SIG-M5 (cell line): Measurements from ENCODE around the gene PRRT2.
"Not testable (repeated sequence)": the region's sequence is repeated elsewhere in the genome, so short reads cannot be mapped to it uniquely, and the experiment has no call there.

Experiments used
- DNase-seq: peaks from one replicate; lab custom pipeline; 2025; lab: John Stamatoyannopoulos, UW

Gene PRRT2

DNA sequence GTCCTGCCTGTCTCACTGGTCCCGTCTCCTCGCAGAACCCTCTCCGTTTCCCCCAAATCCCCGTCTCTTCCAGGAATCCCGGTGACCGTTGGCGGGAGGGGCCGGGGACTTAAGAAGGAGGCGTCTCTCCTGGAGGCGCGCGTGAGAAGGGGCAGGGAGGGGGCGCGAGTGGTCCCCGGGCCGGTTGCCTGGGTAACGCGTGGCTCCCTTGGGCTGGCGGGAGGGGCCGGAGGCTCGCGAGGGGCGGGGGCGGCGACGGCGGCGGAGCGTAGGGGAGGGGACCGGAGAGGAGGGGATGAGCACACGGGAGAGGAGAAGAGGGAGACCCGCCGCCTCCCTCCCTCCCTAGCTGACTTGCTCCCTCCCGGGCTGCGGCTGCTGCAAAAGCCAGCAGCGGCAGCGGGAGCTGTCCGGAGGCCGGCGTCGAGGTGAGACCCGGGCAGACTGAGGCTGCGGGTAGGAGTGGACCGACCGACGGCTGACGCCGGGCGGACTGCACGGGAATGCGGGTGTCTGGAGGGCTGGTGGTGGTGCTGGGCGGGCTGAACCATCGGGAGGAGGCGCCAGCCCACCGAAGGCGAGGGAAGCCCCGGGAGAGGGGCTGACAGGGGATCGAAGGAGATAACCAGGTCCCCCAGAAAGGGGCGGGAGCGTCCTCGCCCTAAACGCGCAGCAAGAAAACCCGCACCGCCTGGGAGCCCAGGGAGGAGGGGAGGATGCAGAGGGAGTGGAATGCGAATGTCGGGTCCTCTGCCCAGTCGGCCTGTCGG, at the start of gene PRRT2:
Gene PRRT2, plus strand, starts transcription at position 298 of the 770 bp plus-strand sequence. CDS start 862 bp downstream, outside the sequence.
- DNase-seq = no peak

DNA sequence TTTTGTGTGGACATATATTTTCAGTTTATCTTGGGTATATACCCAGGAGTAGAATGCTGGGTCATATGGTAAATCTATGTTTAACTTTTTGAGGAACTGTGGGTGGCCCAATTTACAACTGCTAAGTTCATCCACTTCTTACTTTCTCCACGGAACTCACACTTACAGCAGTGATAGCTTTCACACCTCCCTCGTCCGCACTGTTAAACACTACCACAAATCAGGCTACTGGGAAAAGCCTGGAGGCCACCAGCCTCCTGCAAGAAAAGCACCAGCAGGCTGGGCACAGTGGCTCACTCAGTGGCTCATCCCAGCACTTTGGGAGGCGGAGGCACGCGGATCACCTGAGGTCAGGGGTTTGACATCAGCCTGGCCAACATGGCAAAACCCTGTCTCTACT, 48.7 kb upstream of the PRRT2 start:
- no peak for DNase-seq

DNA sequence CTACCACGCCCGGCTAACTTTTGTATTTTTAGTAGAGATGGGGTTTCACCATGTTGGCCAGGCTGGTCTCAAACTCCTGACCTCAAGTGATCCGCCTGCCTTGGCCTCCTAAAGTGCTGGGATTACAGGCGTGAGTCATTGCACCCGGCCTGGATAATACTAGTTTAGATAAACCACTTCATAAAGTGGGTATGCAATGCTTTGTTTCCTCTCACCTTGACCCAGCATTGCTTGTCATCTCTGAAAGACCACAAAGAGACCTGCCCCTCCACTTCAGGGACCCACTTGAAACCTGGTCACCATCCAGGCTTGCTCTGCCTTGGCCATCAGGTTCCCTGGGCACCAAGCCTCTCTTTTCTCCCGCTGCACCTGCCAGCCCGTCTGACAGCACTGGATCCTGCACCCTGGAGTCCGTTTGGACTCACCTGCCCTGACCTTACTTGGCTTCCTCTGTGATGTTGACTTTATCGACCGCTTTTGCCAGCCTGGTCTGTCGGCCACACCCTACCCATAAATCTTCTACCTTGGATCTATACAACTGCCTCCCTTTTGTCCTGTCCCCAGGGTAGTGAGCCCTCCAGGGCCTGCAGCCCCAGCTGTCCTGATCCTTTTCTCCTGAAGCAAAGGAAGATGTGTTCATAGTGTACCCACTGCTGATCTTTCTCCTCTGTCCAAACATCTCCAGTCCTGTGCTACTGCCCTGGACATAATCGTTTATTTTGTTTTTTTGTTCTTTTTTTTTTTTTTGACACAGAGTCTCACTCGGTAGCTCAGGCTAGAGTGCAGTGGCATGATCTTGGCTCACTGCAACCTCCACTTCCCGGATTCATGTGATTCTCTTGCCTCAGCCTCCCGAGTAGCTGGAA, 46.6 kb upstream of the PRRT2 start:
- no peak for DNase-seq

DNA sequence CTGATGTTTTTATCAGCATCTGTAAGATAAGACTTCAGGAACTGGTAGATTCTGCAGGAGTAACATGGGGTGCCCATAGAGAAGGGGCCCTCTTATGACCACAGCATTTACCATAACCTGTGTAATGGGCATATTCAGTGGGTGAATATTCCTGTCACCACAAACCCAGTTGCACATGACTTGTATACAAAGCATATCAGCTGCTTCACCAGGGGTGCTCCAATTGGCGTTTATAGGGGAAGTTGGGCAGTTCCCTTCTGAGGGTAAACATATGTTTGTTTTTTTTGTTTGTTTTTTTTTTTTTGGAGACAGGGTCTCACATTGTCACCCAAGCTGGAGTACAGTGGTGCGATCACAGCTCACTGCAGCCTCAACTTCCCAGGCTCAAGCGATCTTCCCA, 45.4 kb upstream of the PRRT2 start:
- no peak for DNase-seq

DNA sequence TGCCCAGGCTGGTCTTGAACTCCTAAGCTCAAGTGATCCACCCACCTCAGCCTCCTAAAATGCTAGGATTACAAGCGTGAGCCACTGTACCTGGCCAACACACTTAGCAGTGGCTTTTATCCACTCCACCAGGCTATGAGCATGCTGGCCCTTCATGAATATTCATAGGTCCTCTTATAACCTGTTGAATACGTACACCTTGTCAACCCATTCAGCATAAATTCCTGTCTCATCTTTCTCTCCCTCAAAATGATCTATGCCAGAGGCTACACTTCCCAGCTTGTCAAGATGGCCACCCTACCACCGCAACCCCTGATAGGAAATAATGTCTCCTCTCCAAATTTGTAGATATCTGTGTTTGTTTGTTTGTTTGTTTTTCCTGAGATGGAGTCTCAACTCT, 44.9 kb upstream of the PRRT2 start:
- no peak for DNase-seq

DNA sequence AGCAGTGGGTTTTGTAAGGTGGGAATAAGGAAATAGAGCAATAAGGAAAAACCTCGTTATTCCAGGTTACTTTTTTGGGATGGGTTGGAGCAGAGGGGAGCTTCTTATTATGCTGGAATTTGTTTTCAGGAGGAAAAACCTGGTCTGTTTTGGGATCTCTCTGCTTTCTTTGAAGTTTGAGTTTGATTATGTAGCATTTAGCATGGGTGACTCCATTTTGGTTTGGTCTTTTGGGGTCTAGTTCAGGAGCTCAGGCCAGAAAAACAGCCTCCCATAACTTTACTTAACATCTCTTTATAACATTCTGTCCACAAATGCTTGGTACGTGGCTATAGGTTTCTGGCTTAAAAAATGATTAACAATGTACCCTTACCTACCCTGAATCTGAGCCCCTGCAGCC, 42.5 kb upstream of the PRRT2 start:
- no peak for DNase-seq

DNA sequence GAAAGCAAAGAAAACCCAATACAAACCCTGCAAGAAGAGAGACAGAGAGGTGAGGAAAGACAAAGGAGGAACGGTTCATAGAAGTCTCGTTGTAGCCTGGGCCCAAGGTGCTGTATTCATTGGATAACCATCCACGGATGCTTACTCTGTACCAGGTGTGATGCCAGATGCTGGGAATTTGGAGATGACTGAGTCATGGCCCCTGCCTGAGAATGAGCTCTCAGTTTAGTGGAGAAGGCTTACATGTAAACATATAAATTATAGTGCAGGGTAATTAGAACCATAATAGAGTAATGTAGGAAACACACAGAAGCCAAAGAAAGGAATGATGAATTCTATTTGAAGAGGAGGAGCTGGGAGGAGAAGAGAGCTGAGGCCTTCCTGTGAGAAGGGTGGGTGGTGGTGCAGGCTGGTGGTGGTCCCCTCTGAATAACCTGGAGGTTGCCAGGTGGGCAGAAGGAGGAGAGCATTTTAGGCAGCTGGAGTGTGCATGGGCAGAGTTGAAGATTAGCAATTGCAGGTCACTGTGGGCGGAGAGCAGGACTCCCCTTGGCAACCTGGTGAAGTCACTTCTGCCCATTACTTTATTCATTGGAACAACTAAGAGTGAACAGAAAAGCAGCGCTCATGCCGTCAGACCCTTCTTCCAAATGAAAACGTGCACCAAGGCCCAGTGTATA, 41.6 kb upstream of the PRRT2 start:
- DNase-seq = no peak

DNA sequence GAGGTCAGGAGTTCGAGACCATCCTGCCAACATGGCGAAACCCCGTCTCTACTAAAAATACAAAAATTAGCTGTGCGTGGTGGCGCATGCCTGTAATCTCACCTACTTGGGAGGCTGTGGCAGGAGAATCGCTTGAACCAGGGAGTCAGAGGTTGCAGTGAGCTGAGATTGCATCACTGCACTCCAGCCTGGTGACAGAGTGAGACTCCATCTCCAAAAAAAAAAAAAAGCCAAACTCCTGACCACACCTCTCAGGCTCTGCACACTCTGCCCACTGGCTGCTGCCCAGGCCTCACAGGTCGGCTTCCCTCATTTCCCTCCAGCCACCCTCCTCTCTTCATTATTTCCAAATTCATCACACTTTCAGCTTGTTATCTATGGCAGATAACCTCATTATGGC, 39.7 kb upstream of the PRRT2 start:
- DNase-seq = not testable (repeated sequence)

DNA sequence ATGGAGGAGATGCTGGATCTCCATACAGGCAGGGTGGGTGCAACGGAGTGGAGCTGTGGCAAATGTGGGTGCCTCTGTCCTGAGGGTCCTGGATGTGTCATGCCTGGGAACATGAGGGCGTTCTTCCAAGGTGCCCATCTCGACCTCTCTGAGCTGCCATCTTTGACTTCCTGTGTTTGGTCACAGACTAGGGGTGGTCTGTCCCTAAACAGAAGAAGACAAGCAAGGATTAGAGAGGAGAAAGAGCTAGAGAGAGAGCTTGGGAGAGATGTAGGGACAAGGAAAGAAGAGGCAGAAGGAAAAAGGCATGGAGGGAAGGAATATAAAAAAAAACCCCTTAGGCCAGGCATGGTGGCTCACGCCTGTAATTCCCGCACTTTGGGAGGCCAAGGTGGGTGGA, 37.3 kb upstream of the PRRT2 start:
- no peak for DNase-seq

DNA sequence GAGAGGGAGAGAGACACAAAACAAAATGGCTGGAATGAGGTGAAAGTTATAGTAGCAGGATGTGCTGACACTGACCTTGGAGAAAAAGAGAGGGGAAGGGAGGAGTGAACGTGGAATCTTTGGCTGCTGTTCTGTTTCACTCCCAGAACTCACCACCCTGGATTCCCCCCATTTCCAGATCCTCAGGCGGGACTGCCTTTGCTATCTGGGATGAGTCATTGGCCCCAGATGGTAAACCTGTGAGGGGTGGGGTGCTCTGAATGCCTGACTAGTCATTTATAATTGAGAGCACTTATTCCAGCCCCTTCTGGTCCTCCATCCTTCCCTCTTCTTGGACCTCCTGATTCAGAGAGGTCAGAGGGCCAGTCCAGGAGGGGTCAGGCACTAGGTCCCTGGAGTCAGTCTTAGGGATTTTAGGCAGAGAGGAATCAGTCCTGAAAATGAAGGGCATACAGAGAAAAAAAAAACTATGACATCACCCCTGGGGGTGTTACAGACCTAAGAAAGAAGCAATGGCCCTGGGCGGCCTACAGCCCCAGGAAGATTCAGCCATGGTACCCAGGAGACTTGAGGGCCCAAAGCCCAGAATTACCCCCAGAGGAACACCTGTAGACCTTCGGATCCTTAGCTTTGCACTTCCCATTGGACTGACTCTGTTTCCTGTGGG, 36.1 kb upstream of the PRRT2 start:
- no peak for DNase-seq

DNA sequence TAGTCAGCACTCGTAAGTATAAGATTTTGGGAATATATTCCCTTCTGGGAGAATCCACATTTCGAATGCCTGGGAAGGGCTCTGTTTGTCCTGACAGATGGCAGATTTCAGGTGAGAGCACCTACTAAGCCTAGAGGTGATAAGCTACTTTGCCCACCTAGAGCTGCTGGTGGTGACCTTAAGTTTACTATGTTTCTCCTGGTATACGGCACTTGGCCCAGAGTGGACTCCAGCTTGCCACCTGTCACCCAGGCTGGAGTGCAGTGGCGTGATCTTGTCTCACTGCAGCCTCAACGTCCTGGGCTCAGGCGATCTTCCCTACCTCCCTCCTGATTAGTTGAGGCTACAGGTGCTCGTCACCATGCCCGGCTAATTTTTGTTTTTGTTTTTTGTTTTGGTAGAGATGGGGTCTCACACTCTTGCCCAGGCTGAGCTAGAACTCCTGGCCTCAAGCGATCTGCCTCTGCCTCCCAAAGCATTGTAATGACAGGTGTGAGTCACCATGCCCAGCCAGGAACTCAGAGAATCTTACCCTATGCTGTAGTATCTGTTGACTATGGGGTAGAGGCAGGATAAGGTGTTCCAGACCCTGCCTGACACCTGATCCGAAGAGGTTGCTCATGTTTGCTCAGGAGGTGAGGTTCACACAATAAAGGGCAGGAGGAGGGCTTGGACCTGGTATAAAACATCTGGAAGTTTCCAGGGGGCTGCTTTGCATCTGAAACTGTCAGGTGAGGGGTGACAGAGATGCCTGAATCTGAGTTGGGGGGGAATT, 34.2 kb upstream of the PRRT2 start, which contains the start of gene ZG16:
Gene ZG16, plus strand, starts transcription at position 681 of the 775 bp plus-strand sequence. CDS start 1,011 bp downstream, outside the sequence.
- DNase-seq = no peak

DNA sequence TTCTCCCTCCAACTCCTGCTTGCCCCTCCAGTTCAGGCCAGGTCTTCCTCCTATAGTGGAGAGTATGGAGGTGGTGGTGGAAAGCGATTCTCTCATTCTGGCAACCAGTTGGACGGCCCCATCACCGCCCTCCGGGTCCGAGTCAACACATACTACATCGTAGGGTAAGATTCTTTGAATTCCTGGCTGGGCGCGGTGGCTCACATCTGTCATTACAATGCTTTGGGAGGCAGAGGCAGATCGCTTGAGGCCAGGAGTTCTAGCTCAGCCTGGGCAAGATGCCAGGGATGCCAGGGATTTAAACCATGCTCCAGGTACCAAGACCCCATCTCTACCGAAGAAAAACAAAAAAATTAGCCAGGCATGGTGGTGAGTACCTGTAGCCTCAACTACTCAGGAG, 32.5 kb upstream of the PRRT2 start:
- DNase-seq = no peak

DNA sequence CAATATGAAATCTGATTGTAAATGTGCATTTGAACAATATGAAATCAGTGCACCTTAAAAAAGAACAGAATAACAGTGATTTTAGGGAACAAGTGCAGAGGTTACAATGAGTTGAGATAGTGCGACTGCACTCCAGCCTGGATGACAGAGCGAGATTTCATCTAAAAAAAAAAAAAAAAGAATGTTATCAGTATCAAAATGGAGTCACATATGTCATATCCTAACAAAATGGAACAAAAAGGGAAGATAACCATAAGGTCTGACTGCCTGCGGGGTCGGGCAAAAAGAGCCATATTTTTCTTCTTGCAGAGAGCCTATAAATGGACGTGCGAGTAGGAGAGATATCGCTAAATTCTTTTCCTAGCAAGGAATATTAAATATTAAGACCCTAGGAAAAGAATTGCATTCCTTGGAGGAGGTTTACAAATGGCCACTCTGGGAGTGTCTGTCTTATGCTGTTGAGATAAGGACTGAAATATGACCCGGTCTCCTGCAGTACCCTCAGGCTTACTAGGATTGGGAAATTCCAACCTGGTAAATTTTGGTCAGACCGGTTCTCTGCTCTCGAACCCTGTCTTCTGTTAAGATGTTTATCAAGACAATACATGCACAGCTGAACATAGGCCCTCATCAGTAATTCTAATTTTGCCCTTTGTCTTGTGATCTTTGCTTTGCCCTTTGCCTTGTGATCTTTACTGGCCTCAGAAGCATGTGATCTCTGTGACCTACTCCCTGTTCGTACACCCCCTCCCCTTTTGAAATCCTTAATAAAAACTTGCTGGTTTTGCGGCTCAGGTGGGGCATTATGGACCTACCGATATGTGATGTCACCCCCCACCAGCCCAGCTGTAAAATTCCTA, 28.7 kb upstream of the PRRT2 start:
- DNase-seq = not testable (repeated sequence)

DNA sequence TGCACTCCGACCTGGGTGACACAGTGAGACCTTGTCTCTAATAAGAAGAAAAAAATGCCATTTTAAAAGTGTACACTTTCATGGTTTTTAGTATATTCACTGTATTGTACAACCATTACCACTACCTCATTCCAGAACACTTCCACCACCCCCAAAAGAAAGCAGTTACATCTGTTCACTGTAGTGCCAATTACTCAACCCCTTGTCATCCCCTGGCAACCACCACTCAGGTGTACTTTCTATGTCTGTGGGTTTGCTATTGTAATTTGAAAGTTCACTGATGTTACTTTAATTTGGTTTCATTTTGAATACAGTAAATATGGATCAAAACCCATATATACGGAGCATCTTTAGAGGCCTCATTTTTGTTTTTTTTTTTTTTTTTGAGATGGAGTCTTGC, 27.8 kb upstream of the PRRT2 start:
- no peak for DNase-seq

DNA sequence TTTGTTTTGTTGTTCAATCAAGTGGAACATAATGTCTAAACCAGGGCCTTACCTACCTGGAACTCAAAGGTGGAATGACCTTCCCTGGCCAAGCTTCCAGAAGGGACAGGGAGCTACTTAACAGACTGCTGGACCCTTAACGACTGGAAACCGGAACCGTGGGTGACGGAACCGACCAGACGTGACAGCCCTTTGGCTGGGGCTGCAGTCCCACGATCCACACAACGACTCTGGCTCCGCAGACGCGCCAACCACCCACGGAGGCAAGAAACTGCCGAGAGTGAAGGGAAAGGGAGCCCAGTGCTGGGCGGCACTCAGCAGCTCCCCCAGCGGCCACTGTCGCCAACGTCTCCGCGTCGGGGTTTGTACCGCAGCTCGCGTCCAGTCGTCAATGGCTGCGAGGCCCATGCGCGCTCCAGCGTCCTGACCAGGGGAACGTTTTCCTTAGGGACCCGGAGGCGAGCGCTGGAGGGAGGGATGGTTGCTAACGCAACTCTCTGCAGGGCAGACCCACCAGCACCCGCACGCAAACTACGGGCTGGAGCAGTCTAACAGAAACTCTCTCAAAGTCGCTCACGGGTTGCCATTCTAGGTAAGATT, 27.0 kb upstream of the PRRT2 start:
- DNase-seq = no peak

DNA sequence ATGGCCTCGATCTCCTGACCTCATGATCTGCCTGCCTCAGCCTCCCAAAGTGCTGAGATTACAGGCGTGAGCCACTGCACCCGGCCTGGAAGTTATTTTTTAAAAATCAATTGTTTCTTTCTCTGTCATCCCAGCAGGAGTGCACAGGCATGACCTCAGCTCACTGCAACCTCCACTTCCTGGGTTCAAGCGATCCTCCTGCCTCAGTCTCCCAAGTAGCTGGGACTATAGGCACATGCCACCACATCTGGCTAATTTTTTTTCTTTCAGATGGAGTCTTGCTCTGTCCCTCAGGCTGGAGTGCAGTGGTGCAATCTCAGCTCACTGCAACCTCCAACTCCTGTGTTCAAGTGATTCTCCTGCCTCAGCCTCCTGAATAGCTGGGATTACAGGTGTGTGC, 24.8 kb upstream of the PRRT2 start:
- DNase-seq = not testable (repeated sequence)

DNA sequence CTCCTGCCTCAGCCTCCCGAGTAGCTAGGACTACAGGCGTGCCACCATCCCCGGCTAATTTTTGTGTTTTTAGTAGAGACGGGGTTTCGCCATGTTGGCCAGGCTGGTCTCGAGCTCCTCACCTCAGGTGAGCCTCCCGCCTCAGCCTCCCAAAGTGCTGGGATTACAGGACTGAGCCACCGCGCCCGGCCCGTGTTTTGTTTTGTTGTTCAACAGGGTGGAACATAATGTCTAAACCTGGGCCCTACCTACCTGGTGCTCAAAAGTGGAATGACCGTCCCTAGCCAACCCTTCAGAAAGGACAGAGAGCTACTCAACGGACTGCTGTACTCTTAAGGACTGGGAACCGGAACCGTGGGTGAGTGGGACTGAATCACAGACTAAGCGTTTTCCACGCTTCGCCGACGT, 22.2 kb upstream of the PRRT2 start:
- no peak for DNase-seq

DNA sequence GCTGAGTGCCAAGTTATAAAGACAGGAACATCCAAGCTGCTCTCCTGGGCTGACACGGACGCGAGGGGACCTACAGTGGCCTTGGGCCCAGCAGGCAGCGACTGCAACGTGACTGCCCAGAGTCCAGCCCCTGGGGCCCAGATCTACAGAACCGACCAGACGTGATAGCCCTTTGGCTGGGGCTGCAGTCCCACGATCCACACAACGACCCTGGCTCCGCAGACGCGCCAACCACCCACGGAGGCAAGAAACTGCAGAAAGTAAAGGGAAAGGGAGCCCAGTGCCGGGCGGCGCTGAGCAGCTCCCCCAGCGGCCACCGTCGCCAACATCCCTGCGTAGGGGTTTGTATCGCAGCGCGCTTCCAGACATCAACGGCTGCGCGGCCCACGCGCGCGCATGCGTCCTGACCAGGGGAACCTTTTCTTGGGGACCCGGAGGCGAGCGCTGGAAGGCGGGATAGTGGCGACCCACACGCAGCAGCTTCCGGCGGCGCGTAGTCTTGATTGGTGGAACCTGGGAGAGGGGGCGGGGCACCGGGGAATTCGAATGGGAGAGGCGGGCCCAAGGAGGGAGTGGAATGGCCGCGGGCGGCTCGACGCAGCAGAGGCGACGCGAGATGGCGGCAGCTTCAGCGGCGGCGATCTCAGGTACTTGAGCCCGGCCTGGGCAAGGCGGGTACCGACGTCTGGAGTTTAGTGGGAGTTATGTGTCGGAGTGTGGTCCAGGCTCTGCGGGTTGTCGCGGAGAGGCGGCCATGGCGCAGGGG, 21.6 kb upstream of the PRRT2 start, which contains the start of gene KIF22:
Gene KIF22, plus strand, starts transcription at position 569 of the 766 bp plus-strand sequence. Its CDS starts 9 bp downstream, at position 578.
- peak; percentile 91 for DNase-seq
